Adrenal gland (tissue), 5 donors: ENCODE measurements around the gene FAF1.

Source experiments
- POLR2A ChIP-seq, 2 donors: fragments of 450-650 bp; IDR thresholded peaks; one replicate each; pipeline ENCODE4 v1.6.1; 2017; ENCODE audit warnings: antibody characterized with exemption in 2 of 2, mild to moderate bottlenecking in 2 of 2, moderate library complexity in 1 of 2
- TF ChIP-seq, protein P1 (sequence below), 6 experiments: fragments of 450-650 bp in 4 of 6; fragments of 200-600 bp in 2 of 6; sonication (generic) in 1 of 6; IDR thresholded peaks; 1 replicate in 5 of 6; 2 replicates in 1 of 6; pipeline versions ENCODE4 v1.5.1 to v1.8.0; 2016 to 2021; ENCODE audit warnings: antibody characterized with exemption in 6 of 6, mild to moderate bottlenecking in 2 of 6, moderate library complexity in 1 of 6
- donor health status: DM: no; HTN: no; CAD: no.

GRCh38 chr1:50599546-50599945 lies 360.5 kb downstream of the FAF1 start:
- no peak for TF ChIP-seq POLR2A (IDR thresholded peaks at IDR 0.05)
- TF ChIP-seq, protein P1, sequence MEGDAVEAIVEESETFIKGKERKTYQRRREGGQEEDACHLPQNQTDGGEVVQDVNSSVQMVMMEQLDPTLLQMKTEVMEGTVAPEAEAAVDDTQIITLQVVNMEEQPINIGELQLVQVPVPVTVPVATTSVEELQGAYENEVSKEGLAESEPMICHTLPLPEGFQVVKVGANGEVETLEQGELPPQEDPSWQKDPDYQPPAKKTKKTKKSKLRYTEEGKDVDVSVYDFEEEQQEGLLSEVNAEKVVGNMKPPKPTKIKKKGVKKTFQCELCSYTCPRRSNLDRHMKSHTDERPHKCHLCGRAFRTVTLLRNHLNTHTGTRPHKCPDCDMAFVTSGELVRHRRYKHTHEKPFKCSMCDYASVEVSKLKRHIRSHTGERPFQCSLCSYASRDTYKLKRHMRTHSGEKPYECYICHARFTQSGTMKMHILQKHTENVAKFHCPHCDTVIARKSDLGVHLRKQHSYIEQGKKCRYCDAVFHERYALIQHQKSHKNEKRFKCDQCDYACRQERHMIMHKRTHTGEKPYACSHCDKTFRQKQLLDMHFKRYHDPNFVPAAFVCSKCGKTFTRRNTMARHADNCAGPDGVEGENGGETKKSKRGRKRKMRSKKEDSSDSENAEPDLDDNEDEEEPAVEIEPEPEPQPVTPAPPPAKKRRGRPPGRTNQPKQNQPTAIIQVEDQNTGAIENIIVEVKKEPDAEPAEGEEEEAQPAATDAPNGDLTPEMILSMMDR (IDR thresholded peaks at IDR 0.05): no peak
